Left lung (tissue), 10 donors: ENCODE results near the gene GPC3. TPM values are rescaled to one million over a fixed set of nuclear protein-coding genes. Genes with fewer than 3 reads are reported as not detected.
A peak's percentile ranks its signal among the peaks of the same experiment; 100 is the strongest.

Experiments used
- ATAC-seq: fragments of 200-7000 bp; cut with Tn5 transposase; one replicate; pipeline ENCODE4 v1.9.1; 2020; ENCODE audit warnings: moderate library complexity
- DNase-seq, 4 donors: peaks; one replicate each; pipeline ENCODE4 v3.0.0-alpha.2; 2013 to 2020
- H3K27ac ChIP-seq, 2 donors: fragments of 200-600 bp; sonication (generic) in 1 of 2; one replicate each; pipeline versions ENCODE4 v1.5.0 to v1.8.0; 2020 to 2021
- H3K27me3 ChIP-seq, 2 donors: fragments of 200-600 bp; sonication (generic) in 1 of 2; one replicate each; pipeline versions ENCODE4 v1.5.0 to v1.8.0; 2020 to 2021
- H3K36me3 ChIP-seq, 2 donors: fragments of 200-600 bp; sonication (generic) in 1 of 2; one replicate each; pipeline versions ENCODE4 v1.5.0 to v1.8.0; 2020 to 2021
- H3K4me1 ChIP-seq, 2 donors: fragments of 200-600 bp; one replicate each; pipeline ENCODE4 v1.8.0; 2021
- H3K4me3 ChIP-seq, 2 donors: fragments of 200-600 bp; sonication (generic) in 1 of 2; one replicate each; pipeline versions ENCODE4 v1.5.0 to v1.8.0; 2020 to 2021; ENCODE audit warnings: mild to moderate bottlenecking in 1 of 2
- H3K9me3 ChIP-seq, 2 donors: fragments of 200-600 bp; sonication (generic) in 1 of 2; one replicate each; pipeline versions ENCODE4 v1.5.0 to v1.8.0; 2020 to 2021
- CTCF ChIP-seq, 2 donors: fragments of 200-600 bp; sonication (generic) in 1 of 2; IDR thresholded peaks; one replicate each; pipeline versions ENCODE4 v1.5.0 to v1.8.0; 2021; ENCODE audit warnings: antibody characterized with exemption in 2 of 2
- intact Hi-C, 2 donors: fragments of 100-400 bp; cut with DNase I; formaldehyde crosslinking; loops; one replicate each; pipeline versions ENCODE4 v1.11.2 to v1.14.2; 2022
- polyA plus RNA-seq, 6 donors: library from polyadenylated mRNA; unstranded; fragments of 120-200 nt; gene quantifications; one replicate each; pipeline ENCODE4 v1.2.1, GENCODE V29; 2013; ENCODE audit not compliant: insufficient read length in 6 of 6
- total RNA-seq, 2 donors: library from RNA; stranded (reverse); fragmentation: NEBNext Ultra II Directional; extraction: Animal tissue kit (Norgen Biotek cat#: 25700); gene quantifications; one replicate each; pipeline ENCODE4 v1.2.1, GENCODE V29; 2021
- donor health status: DM: no; HTN: yes; CAD: no.
- donor health status: DM: no; HTN: no; CAD: no.

Gene GPC3
- total and polyA plus RNA-seq, 8 donors, result 42.1 to 581 (median 448) TPM

- H3K27me3 ChIP-seq, result peaks cover 0 to 3% of the 10 kb centered on the region in 2 donors
- ATAC-seq (no peak), DNase-seq (peak in 2 of 4 donors; percentile 46 to 61)
- H3K27ac ChIP-seq, result no peak overlapping the region
- TF ChIP-seq CTCF (IDR thresholded peaks at IDR 0.05), result no peak
- intact Hi-C loops, result no loop called here
- no peaks in the 10 kb centered on the region for H3K4me1 ChIP-seq
- no peaks in the 10 kb centered on the region for H3K9me3 ChIP-seq
- no peaks in the 10 kb centered on the region for H3K36me3 ChIP-seq
- no peak overlapping the region for H3K4me3 ChIP-seq
These were observed 171.4 kb downstream of the GPC3 start for GRCh38 chrX:133813971-133814370.

GRCh38 chrX:133812402-133812801, 173.0 kb downstream of the GPC3 start:
- intact Hi-C loops, result no loop called here
- no peaks in the 10 kb centered on the region for H3K9me3 ChIP-seq
- ATAC-seq, result no peak
- H3K4me1 ChIP-seq, result no peaks in the 10 kb centered on the region
- no peak overlapping the region for H3K27ac ChIP-seq
- no peak for TF ChIP-seq CTCF (IDR thresholded peaks at IDR 0.05)
- DNase-seq, result no peak
- H3K36me3 ChIP-seq, result no peaks in the 10 kb centered on the region
- H3K27me3 ChIP-seq, result peaks cover 0 to 6% of the 10 kb centered on the region in 2 donors
- H3K4me3 ChIP-seq, result no peak overlapping the region

GRCh38 chrX:133810925-133811324, 174.5 kb downstream of the GPC3 start:
- Histone ChIP-seq H3K27me3 (peaks cover 0 to 6% of the 10 kb centered on the region in 2 donors), H3K9me3 (no peaks in the 10 kb centered on the region)
- intact Hi-C loops, result no loop called here

GRCh38 chrX:133804072-133804471, 181.3 kb downstream of the GPC3 start:
- Histone ChIP-seq H3K9me3 (no peaks in the 10 kb centered on the region), H3K36me3 (no peaks in the 10 kb centered on the region), H3K27ac (no peak overlapping the region), H3K4me1 (no peaks in the 10 kb centered on the region), H3K27me3 (peaks cover 0 to 11% of the 10 kb centered on the region in 2 donors), H3K4me3 (no peak overlapping the region)
- DNase-seq, result no peak
- ATAC-seq, result no peak
- TF ChIP-seq CTCF (IDR thresholded peaks at IDR 0.05), result no peak
- intact Hi-C loops, result no loop called here

More at GRCh38 chrX:133810925-133811324, 174.5 kb downstream of the GPC3 start:
- ATAC-seq (no peak), DNase-seq (no peak)
- H3K36me3 ChIP-seq, result no peaks in the 10 kb centered on the region
- no peak overlapping the region for H3K4me3 ChIP-seq
- no peak for TF ChIP-seq CTCF (IDR thresholded peaks at IDR 0.05)
- no peaks in the 10 kb centered on the region for H3K4me1 ChIP-seq
- H3K27ac ChIP-seq, result no peak overlapping the region

GRCh38 chrX:133796282-133796681, 189.1 kb downstream of the GPC3 start:
- no peak for DNase-seq
- no peak for TF ChIP-seq CTCF (IDR thresholded peaks at IDR 0.05)
- no peaks in the 10 kb centered on the region for H3K9me3 ChIP-seq

More at GRCh38 chrX:133796282-133796681, 189.1 kb downstream of the GPC3 start:
- H3K27ac ChIP-seq, result no peak overlapping the region
- no peaks in the 10 kb centered on the region for H3K4me1 ChIP-seq
- H3K36me3 ChIP-seq, result no peaks in the 10 kb centered on the region
- H3K4me3 ChIP-seq, result no peak overlapping the region
- intact Hi-C loops, result no loop called here
- peaks cover 0 to 8% of the 10 kb centered on the region in 2 donors for H3K27me3 ChIP-seq
- no peak for ATAC-seq
